ENCODE data around the gene TNFRSF25.

Gene TNFRSF25, protein sequence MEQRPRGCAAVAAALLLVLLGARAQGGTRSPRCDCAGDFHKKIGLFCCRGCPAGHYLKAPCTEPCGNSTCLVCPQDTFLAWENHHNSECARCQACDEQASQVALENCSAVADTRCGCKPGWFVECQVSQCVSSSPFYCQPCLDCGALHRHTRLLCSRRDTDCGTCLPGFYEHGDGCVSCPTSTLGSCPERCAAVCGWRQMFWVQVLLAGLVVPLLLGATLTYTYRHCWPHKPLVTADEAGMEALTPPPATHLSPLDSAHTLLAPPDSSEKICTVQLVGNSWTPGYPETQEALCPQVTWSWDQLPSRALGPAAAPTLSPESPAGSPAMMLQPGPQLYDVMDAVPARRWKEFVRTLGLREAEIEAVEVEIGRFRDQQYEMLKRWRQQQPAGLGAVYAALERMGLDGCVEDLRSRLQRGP
- long read RNA-seq, result 0 reads

DNA sequence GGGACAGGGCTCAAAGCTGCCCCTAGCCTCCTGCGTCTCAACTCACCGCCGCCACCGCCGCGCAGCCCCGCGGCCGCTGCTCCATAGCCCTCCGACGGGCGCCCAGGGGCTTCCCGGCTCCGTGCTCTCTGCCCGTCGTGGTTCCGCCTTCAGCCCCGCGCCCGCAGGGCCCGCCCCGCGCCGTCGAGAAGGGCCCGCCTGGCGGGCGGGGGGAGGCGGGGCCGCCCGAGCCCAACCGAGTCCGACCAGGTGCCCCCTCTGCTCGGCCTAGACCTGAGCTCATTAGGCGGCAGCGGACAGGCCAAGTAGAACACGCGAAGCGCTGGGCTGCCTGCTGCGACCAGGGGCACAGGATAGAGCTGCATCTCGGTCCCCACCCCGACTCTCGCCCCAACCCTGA lies at the start of gene TNFRSF25:
TNFRSF25 (minus strand) TSS at position 151 of the 400 bp plus-strand sequence; CDS start at position 85, 66 bp downstream.
- Histone ChIP-seq H3K27me3 (ENCODE audit: insufficient read depth, poor library complexity, severe bottlenecking) (peaks cover 37% of the 10 kb centered on the region), H3K4me3 (replicated peaks; ENCODE audit: insufficient read depth, low read length) (no peak within 1 kb of the TSS), H3K27ac (replicated peaks) (no peak within 1 kb of the TSS)
- DNase-seq (ENCODE audit: low read depth in 1 of 2, low spot score in 1 of 2), result no peak
- no peak for TF ChIP-seq SPI1 (IDR thresholded peaks at IDR 0.05; ENCODE audit: borderline replicate concordance, low read depth)
- TF ChIP-seq, protein P1, sequence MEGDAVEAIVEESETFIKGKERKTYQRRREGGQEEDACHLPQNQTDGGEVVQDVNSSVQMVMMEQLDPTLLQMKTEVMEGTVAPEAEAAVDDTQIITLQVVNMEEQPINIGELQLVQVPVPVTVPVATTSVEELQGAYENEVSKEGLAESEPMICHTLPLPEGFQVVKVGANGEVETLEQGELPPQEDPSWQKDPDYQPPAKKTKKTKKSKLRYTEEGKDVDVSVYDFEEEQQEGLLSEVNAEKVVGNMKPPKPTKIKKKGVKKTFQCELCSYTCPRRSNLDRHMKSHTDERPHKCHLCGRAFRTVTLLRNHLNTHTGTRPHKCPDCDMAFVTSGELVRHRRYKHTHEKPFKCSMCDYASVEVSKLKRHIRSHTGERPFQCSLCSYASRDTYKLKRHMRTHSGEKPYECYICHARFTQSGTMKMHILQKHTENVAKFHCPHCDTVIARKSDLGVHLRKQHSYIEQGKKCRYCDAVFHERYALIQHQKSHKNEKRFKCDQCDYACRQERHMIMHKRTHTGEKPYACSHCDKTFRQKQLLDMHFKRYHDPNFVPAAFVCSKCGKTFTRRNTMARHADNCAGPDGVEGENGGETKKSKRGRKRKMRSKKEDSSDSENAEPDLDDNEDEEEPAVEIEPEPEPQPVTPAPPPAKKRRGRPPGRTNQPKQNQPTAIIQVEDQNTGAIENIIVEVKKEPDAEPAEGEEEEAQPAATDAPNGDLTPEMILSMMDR (IDR thresholded peaks at IDR 0.05; ENCODE audit: insufficient read depth, low read length), result no peak
- no peak for TF ChIP-seq POLR2AphosphoS5 (IDR thresholded peaks at IDR 0.05; ENCODE audit: low read depth)
- TF ChIP-seq GABPA (IDR thresholded peaks at IDR 0.05; ENCODE audit: low read depth), result no peak
- TF ChIP-seq REST (IDR thresholded peaks at IDR 0.05; ENCODE audit: insufficient replicate concordance, low read depth), result no peak

DNA sequence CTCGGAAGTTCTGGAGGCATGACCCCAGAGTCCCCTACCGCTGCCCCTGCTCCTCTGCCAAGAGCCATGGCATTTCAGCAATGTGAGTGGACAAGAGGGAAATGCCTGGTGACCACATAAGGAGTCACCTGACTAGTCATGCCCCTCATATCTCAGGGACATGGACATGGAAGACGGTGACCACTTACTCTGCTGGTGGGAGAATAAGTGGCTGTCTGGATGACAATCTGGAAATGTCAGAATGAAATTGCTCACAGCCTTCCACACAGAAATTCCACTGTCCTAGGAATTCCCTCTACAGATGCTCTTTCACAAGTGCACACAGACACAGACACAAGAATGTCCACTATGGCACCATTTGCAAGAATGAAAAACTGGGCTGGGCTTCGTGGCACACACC lies 49.8 kb upstream of the TNFRSF25 start:
- no peaks in the 10 kb centered on the region for H3K27me3 ChIP-seq (ENCODE audit: insufficient read depth, poor library complexity, severe bottlenecking)
- H3K27ac ChIP-seq (replicated peaks), result no peak overlapping the region
- DNase-seq (ENCODE audit: low read depth in 1 of 2, low spot score in 1 of 2), result no peak
- TF ChIP-seq REST (IDR thresholded peaks at IDR 0.05; ENCODE audit: insufficient replicate concordance, low read depth) (no peak), POLR2AphosphoS5 (IDR thresholded peaks at IDR 0.05; ENCODE audit: low read depth) (no peak), SPI1 (IDR thresholded peaks at IDR 0.05; ENCODE audit: borderline replicate concordance, low read depth) (no peak), GABPA (IDR thresholded peaks at IDR 0.05; ENCODE audit: low read depth) (no peak)
- TF ChIP-seq, protein P1 (IDR thresholded peaks at IDR 0.05; ENCODE audit: insufficient read depth, low read length), result no peak
- no peak overlapping the region for H3K4me3 ChIP-seq (replicated peaks; ENCODE audit: insufficient read depth, low read length)

GRCh38 chr1:6513320-6513801 lies 47.4 kb upstream of the TNFRSF25 start:
- peaks cover 2% of the 10 kb centered on the region for H3K27me3 ChIP-seq (ENCODE audit: insufficient read depth, poor library complexity, severe bottlenecking)
- H3K27ac ChIP-seq (replicated peaks), result no peak overlapping the region
- no peak overlapping the region for H3K4me3 ChIP-seq (replicated peaks; ENCODE audit: insufficient read depth, low read length)
- TF ChIP-seq, protein P1 (IDR thresholded peaks at IDR 0.05; ENCODE audit: insufficient read depth, low read length), result no peak
- TF ChIP-seq GABPA (IDR thresholded peaks at IDR 0.05; ENCODE audit: low read depth) (no peak), REST (IDR thresholded peaks at IDR 0.05; ENCODE audit: insufficient replicate concordance, low read depth) (no peak), SPI1 (IDR thresholded peaks at IDR 0.05; ENCODE audit: borderline replicate concordance, low read depth) (no peak), POLR2AphosphoS5 (IDR thresholded peaks at IDR 0.05; ENCODE audit: low read depth) (no peak)
- DNase-seq (ENCODE audit: low read depth in 1 of 2, low spot score in 1 of 2), result no peak

All from HL-60 (cell line).